SK-N-MC (cell line): ENCODE results near the gene NPLOC4.
A peak's percentile ranks its signal among the peaks of the same experiment; 100 is the strongest.

Experiments used
- EZH2 ChIP-seq: fragments of 200-600 bp; sonication (generic); IDR thresholded peaks from one replicate; pipeline ENCODE4 v1.6.1; 2017; ENCODE audit warnings: antibody characterized with exemption
- FOXP2 ChIP-seq: optimal IDR thresholded peaks from 2 replicates; pipeline ENCODE3; 2011; ENCODE audit warnings: mild to moderate bottlenecking, moderate library complexity; ENCODE audit not compliant: insufficient read depth; ENCODE audit errors: extremely low read length, control extremely low read depth
- POLR2AphosphoS5 ChIP-seq: IDR thresholded peaks from 2 replicates; pipeline ENCODE4 v1.6.1; 2012; ENCODE audit warnings: mild to moderate bottlenecking, low read depth, low read length, borderline replicate concordance

- TF ChIP-seq EZH2 (no peak), POLR2AphosphoS5 (peak; percentile 65), FOXP2 (no peak)
These were observed 83.8 kb downstream of the NPLOC4 start for GRCh38 chr17:81553018-81553615.
